Measurements from ENCODE around the gene ZFP82. TPM values are rescaled to one million over a fixed set of nuclear protein-coding genes. Genes with fewer than 3 reads are reported as not detected.

Gene ZFP82
- total RNA-seq, 1 donor from 2014 or later: 0.53 TPM

DNA sequence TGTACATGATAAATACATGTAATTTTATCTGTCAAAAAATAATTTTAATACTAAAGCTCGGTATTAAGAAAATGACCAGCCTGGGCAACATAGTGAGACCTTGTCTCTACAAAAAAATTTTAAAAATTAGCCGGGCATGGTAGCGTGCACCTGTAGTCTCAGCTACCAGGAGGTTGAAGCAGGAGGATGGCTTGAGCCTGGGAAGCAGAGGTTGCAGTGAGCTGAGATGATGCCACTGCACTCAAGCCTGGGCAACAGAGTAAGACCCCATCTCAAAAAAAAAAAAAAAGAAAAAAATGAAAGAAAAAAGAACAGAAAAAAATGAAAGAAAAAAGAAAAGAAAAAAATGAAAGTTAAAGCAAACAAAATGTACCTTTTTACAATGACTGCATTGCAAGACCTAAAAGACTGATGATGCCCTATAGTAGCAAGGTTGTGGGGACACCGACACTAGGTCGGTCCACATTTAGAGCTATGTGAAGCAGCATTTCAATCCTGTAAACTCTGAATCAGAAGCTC, 44.7 kb downstream of the ZFP82 start:
- DNase-seq (ENCODE audit: low spot score): no peak
- ATAC-seq: no peak

- no peak for DNase-seq (ENCODE audit: low spot score)
- ATAC-seq: no peak
Measured at GRCh38 chr19:36371886-36372285, 46.6 kb downstream of the ZFP82 start.

DNA sequence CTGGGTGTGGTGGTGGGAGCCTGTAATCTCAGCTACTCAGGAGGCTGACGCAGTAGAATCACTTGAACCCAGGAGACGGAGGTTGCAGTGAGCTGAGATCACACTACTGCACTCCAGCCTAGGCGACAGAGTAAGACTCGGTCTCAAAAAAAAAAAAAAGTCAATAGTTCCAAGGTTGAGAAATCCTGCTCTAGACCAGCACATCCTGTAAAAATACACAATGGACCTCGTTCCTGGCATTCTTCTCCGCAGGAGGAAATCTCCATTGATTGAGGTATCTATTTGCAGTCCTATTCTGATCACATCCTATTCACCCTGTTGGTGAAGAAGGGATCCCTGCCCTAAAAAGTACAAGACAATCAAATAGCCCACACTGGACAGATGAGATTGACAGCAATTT, 54.6 kb downstream of the ZFP82 start:
- no peak for DNase-seq (ENCODE audit: low spot score)
- ATAC-seq: no peak

Other genes starting within 250 kb of the ZFP82 start
- 2.6 TPM for gene ZNF565, start 204.0 kb downstream of the ZFP82 start, total RNA-seq
- gene ZNF146, start 203.5 kb downstream of the ZFP82 start, total RNA-seq: 17.2 TPM
- 2.8 TPM for gene ZFP14, start 39.4 kb downstream of the ZFP82 start, total RNA-seq
- gene ZNF566, start 70.9 kb upstream of the ZFP82 start, total RNA-seq: 4.9 TPM
- gene ZNF260, start 109.6 kb upstream of the ZFP82 start, total RNA-seq: 4.1 TPM
- gene ZNF529, start 154.6 kb upstream of the ZFP82 start, total RNA-seq: 2.6 TPM
- gene ZNF382, start 186.7 kb upstream of the ZFP82 start, total RNA-seq: 1.1 TPM
- gene ZNF461, start 248.2 kb upstream of the ZFP82 start, total RNA-seq: 1.5 TPM